H1 (cell line): Measurements from ENCODE around the gene ZNF202. TPM values are rescaled to one million over a fixed set of nuclear protein-coding genes. Genes with fewer than 3 reads are reported as not detected.

ENCODE experiments used
- CTCF ChIA-PET: fragments of 300-600 bp; sonication (Branson Sonifier 250); formaldehyde crosslinking; loops from one replicate; lab custom pipeline; 2021; ENCODE audit not compliant: partially characterized antibody; lab: Charles Lee
- POLR2A ChIA-PET: fragments of 300-600 bp; sonication (Branson Sonifier 250); formaldehyde crosslinking; loops from one replicate; lab custom pipeline; 2021; ENCODE audit warnings: inconsistent platforms; ENCODE audit not compliant: partially characterized antibody; lab: Charles Lee
- DNase-seq, 2 experiments: peaks; one replicate each; pipeline versions ENCODE4 v3.0.0 to v3.0.0-alpha.2; 2010 to 2022; ENCODE audit warnings: low spot score in 2 of 2, low read depth in 1 of 2, mixed read lengths in 1 of 2
- FAIRE-seq: peaks from 2 replicates; lab custom pipeline; 2011; peaks lifted over from hg19 to GRCh38; lab: Jason Lieb, UNC
- H2AFZ ChIP-seq: 2 replicates; pipeline ENCODE4 v1.8.1; 2012; ENCODE audit warnings: low read length, inconsistent platforms
- H2AK5ac ChIP-seq: 2 replicates; pipeline ENCODE4 v1.6.1; 2013; ENCODE audit warnings: low read depth, low read length
- H2BK120ac ChIP-seq: replicated peaks from 2 replicates; pipeline ENCODE3; 2013; ENCODE audit warnings: low read depth, low read length, inconsistent platforms
- H2BK12ac ChIP-seq: 2 replicates; pipeline ENCODE4 v1.6.1; 2013; ENCODE audit warnings: low read depth, low read length
- H2BK15ac ChIP-seq: 2 replicates; pipeline ENCODE4 v1.6.1; 2013; ENCODE audit warnings: low read length
- H2BK20ac ChIP-seq: 2 replicates; pipeline ENCODE4 v1.6.1; 2013; ENCODE audit warnings: low read length
- H2BK5ac ChIP-seq: 2 replicates; pipeline ENCODE4 v1.6.1; 2013; ENCODE audit warnings: low read depth, low read length
- H3K14ac ChIP-seq: 2 replicates; pipeline ENCODE4 v1.6.1; 2013; ENCODE audit warnings: inconsistent platforms; ENCODE audit not compliant: insufficient read length
- H3K18ac ChIP-seq: 2 replicates; pipeline ENCODE4 v1.6.1; 2013; ENCODE audit warnings: low read length; ENCODE audit errors: extremely low read depth
- H3K23ac ChIP-seq: 2 replicates; pipeline ENCODE4 v1.6.1; 2013; ENCODE audit warnings: inconsistent platforms; ENCODE audit not compliant: insufficient read length
- H3K23me2 ChIP-seq: 2 replicates; pipeline ENCODE4 v1.6.1; 2013; ENCODE audit warnings: low read depth, low read length
- H3K27ac ChIP-seq: 2 replicates; pipeline ENCODE4 v1.6.1; 2011; ENCODE audit warnings: low read depth, low read length, inconsistent platforms
- H3K27me3 ChIP-seq, 4 experiments: replicated peaks in 1 of 4; 1 replicate in 1 of 4; 2 replicates in 3 of 4; pipeline versions ENCODE4 v1.6.1 to v1.8.1; 2011 to 2013; ENCODE audit warnings: low read length in 3 of 4, mild to moderate bottlenecking in 3 of 4, inconsistent platforms in 2 of 4, mixed read lengths in 2 of 4, moderate library complexity in 1 of 4; ENCODE audit not compliant: control insufficient read depth in 3 of 4, insufficient read depth in 3 of 4; ENCODE audit errors: extremely low read depth in 1 of 4
- H3K36me3 ChIP-seq, 4 experiments: 2 replicates each; pipeline versions ENCODE4 v1.6.1 to v1.8.1; 2011 to 2013; ENCODE audit warnings: mild to moderate bottlenecking in 4 of 4, low read length in 3 of 4, moderate library complexity in 2 of 4, control low read depth in 1 of 4, inconsistent platforms in 1 of 4; ENCODE audit not compliant: insufficient read depth in 4 of 4, control insufficient read depth in 2 of 4
- H3K4ac ChIP-seq: replicated peaks from 2 replicates; pipeline ENCODE3; 2013; ENCODE audit warnings: low read length, low read depth, mixed read lengths, inconsistent platforms; ENCODE audit not compliant: insufficient read length
- H3K4me1 ChIP-seq, 4 experiments: replicated peaks in 1 of 4; 1 replicate in 1 of 4; 2 replicates in 3 of 4; pipeline versions ENCODE4 v1.6.1 to v1.8.1; 2011 to 2013; ENCODE audit warnings: low read length in 3 of 4, inconsistent platforms in 2 of 4, mixed read lengths in 1 of 4; ENCODE audit not compliant: insufficient read depth in 4 of 4, control insufficient read depth in 3 of 4
- H3K4me2 ChIP-seq, 2 experiments: 2 replicates each; pipeline versions ENCODE4 v1.6.1 to v1.8.1; 2011 to 2013; ENCODE audit warnings: low read depth in 2 of 2, low read length in 2 of 2, control low read depth in 1 of 2, inconsistent platforms in 1 of 2, mild to moderate bottlenecking in 1 of 2; ENCODE audit not compliant: insufficient read depth in 1 of 2
- H3K4me3 ChIP-seq, 4 experiments: fragments of 200-600, 300-600 bp in 1 of 4; sonication (generic), shearing (Covaris generic), sonication (Bioruptor Twin) in 1 of 4; 2 replicates each; pipeline versions ENCODE4 v1.5.1 to v1.8.1; 2011 to 2016; ENCODE audit warnings: low read length in 4 of 4, low read depth in 3 of 4, control low read depth in 2 of 4, inconsistent platforms in 2 of 4, mild to moderate bottlenecking in 2 of 4, mixed read lengths in 1 of 4, moderate library complexity in 1 of 4; ENCODE audit not compliant: insufficient read depth in 2 of 4; ENCODE audit errors: extremely low read depth in 1 of 4
- H3K56ac ChIP-seq: replicated peaks from 2 replicates; pipeline ENCODE3; 2013; ENCODE audit warnings: low read depth, mild to moderate bottlenecking, mixed read lengths, low read length, inconsistent platforms; ENCODE audit not compliant: insufficient read length
- H3K79me1 ChIP-seq: 2 replicates; pipeline ENCODE4 v1.6.1; 2013; ENCODE audit warnings: low read depth, low read length, control low read depth
- H3K79me2 ChIP-seq, 2 experiments: 2 replicates each; pipeline versions ENCODE4 v1.6.1 to v1.8.1; 2012 to 2013; ENCODE audit warnings: low read length in 2 of 2, mild to moderate bottlenecking in 2 of 2, inconsistent platforms in 1 of 2; ENCODE audit not compliant: insufficient read depth in 2 of 2, control insufficient read depth in 1 of 2
- H3K9ac ChIP-seq, 4 experiments: replicated peaks in 1 of 4; 1 replicate in 1 of 4; 2 replicates in 3 of 4; pipeline versions ENCODE4 v1.6.1 to v1.8.1; 2011 to 2013; ENCODE audit warnings: low read depth in 3 of 4, low read length in 3 of 4, control low read depth in 2 of 4, mild to moderate bottlenecking in 2 of 4, moderate library complexity in 2 of 4, inconsistent platforms in 1 of 4; ENCODE audit errors: extremely low read depth in 1 of 4
- H3K9me3 ChIP-seq, 2 experiments: 2 replicates each; pipeline versions ENCODE4 v1.6.1 to v1.8.1; 2012 to 2013; ENCODE audit warnings: mild to moderate bottlenecking in 2 of 2, moderate library complexity in 2 of 2, control low read depth in 1 of 2, inconsistent platforms in 1 of 2, low read depth in 1 of 2, low read length in 1 of 2, mixed read lengths in 1 of 2; ENCODE audit not compliant: insufficient read depth in 2 of 2
- H4K20me1 ChIP-seq, 2 experiments: replicated peaks in 1 of 2; 2 replicates each; pipeline versions ENCODE3 to v1.8.1; 2011 to 2013; ENCODE audit warnings: inconsistent platforms in 2 of 2, low read length in 2 of 2, mild to moderate bottlenecking in 1 of 2; ENCODE audit not compliant: insufficient read depth in 2 of 2, control insufficient read depth in 1 of 2
- H4K5ac ChIP-seq: 2 replicates; pipeline ENCODE4 v1.6.1; 2013; ENCODE audit warnings: low read length, low read depth, mixed read lengths, inconsistent platforms; ENCODE audit not compliant: insufficient read length
- H4K8ac ChIP-seq: 2 replicates; pipeline ENCODE4 v1.8.0; 2013; ENCODE audit warnings: mild to moderate bottlenecking, moderate library complexity, low read length, inconsistent platforms; ENCODE audit not compliant: insufficient read depth; ENCODE audit errors: extremely low read depth
- H4K91ac ChIP-seq: replicated peaks from 2 replicates; pipeline ENCODE3; 2013; ENCODE audit warnings: low read length, mixed read lengths, inconsistent platforms; ENCODE audit not compliant: insufficient read length
- SIRT6 ChIP-seq: IDR thresholded peaks from one replicate; pipeline ENCODE4 v1.7.1; 2012; ENCODE audit warnings: low read length, inconsistent platforms
- ZNF274 ChIP-seq: IDR thresholded peaks from 2 replicates; pipeline ENCODE4 v1.7.0; 2012; ENCODE audit warnings: low read length, borderline replicate concordance; ENCODE audit errors: extremely low read depth
- WGBS, 2 experiments: shearing (Covaris generic) in 1 of 2; methylation state at CpG; one replicate each; pipeline versions ENCODE4 v1.1.6 to v1.1.7; 2013 to 2015; ENCODE audit warnings: low lambda C conversion rate in 2 of 2, mixed read lengths in 2 of 2, inconsistent platforms in 1 of 2, low coverage in 1 of 2, missing lambda C conversion rate in 1 of 2; ENCODE audit not compliant: insufficient replicate concordance in 2 of 2, insufficient coverage in 1 of 2, insufficient read length in 1 of 2; ENCODE audit errors: extremely low coverage in 1 of 2, missing lambda C conversion rate in 1 of 2; 5-methylcytosine and 5-hydroxymethylcytosine counted together
- polyA plus RNA-seq, 7 experiments: library from polyadenylated mRNA; depleted of rRNA in 3 of 7; stranded (reverse) in 5 of 7; unstranded in 2 of 7; fragments of >200 nt in 5 of 7; fragments of 200-250 nt in 2 of 7; gene quantifications; 1 replicate in 5 of 7; 2 replicates in 1 of 7; 4 replicates in 1 of 7; pipeline versions ENCODE4 v1.2.1 to v1.2.3, GENCODE V29; 2011 to 2013; ENCODE audit warnings: missing spikeins in 2 of 7, mixed read lengths in 2 of 7
- total RNA-seq: library from RNA; stranded (reverse); fragmentation: NEBNext Ultra II Directional; extraction: Animal tissue kit (Norgen Biotek cat#: 25700); gene quantifications from 2 replicates; pipeline ENCODE4 v1.2.1, GENCODE V29; 2021

The ZNF202 gene
- total and polyA plus RNA-seq, 2 of the 8 experiments (the other 6 are each of a cell fraction or from before 2014, with no cell fraction given) = 14.1 to 33.9 TPM

GRCh38 chr11:123725995-123726655 lies 15.3 kb downstream of the ZNF202 start:
- no peak overlapping the region for H3K18ac ChIP-seq
- no peak overlapping the region for H2BK120ac ChIP-seq
- DNase-seq = no peak
- no peak overlapping the region for H3K23ac ChIP-seq
- no peak overlapping the region for H3K14ac ChIP-seq
- H3K4me1 ChIP-seq = no peaks in the 10 kb centered on the region
- H2BK5ac ChIP-seq = no peak overlapping the region
- no peak overlapping the region for H2BK20ac ChIP-seq
- peaks cover 0 to 6% of the 10 kb centered on the region in 2 experiments; a peak in 2 of 4 replicates for H3K79me2 ChIP-seq
- H2BK12ac ChIP-seq = no peak overlapping the region
- H3K56ac ChIP-seq = no peak overlapping the region
- FAIRE-seq = no peak
- POLR2A ChIA-PET = interaction anchor here (1.2 kb wide), 1 partner anchor 10 kb away, joined by 7 read pairs; no protein-coding TSS in a partner anchor
- CTCF ChIA-PET = interaction anchor here (1.2 to 1.7 kb wide), 3 partner anchors 17 to 85 kb away, joined by 3 to 5 read pairs (median 3); no protein-coding TSS in a partner anchor
- H2AFZ ChIP-seq = no peak overlapping the region
- H2AK5ac ChIP-seq = no peak overlapping the region
- no peak overlapping the region for H4K8ac ChIP-seq
- no peak overlapping the region for H4K91ac ChIP-seq
- H3K4me3 ChIP-seq = no peak overlapping the region
- WGBS, 2 experiments = 94% methylated on average over 22 of the region's 23 CpGs; no CpG with 5 or more reads in 1 of the 2 experiments
- H3K27me3 ChIP-seq = no peaks in the 10 kb centered on the region
- H3K9ac ChIP-seq = no peak overlapping the region
- H3K79me1 ChIP-seq = peaks cover 6% of the 10 kb centered on the region; the same call in 1 of the 2 replicates
- TF ChIP-seq SIRT6 = no peak
- peak; percentile 48; the same call in 1 of the 2 replicates for TF ChIP-seq ZNF274
- H3K23me2 ChIP-seq = no peaks in the 10 kb centered on the region
- no peak overlapping the region for H3K4me2 ChIP-seq
- H3K4ac ChIP-seq = no peak overlapping the region
- no peak overlapping the region for H4K5ac ChIP-seq
- peaks cover 57 to 77% (median 72%) of the 10 kb centered on the region in 4 experiments for H3K36me3 ChIP-seq
- H3K27ac ChIP-seq = no peak overlapping the region
- H2BK15ac ChIP-seq = no peak overlapping the region
- peaks cover 3 to 12% of the 10 kb centered on the region in 2 experiments; a peak in 2 of 4 replicates for H3K9me3 ChIP-seq
- no peaks in the 10 kb centered on the region for H4K20me1 ChIP-seq
